ENCODE data around the gene NTN1. TPM values are rescaled to one million over a fixed set of nuclear protein-coding genes. Genes with fewer than 3 reads are reported as not detected.

Gene NTN1
- total RNA-seq, 2 donors from 2014 or later, result 17.0 to 40.4 TPM

GRCh38 chr17:9203771-9204425, 182.6 kb downstream of the NTN1 start:
- no peak overlapping the region for H3K4me3 Mint-ChIP-seq
- peaks cover 1% of the 10 kb centered on the region for H3K9me3 ChIP-seq (ENCODE audit: control insufficient read depth, low read length)
- H3K4me1 Mint-ChIP-seq, result peaks cover 19% of the 10 kb centered on the region
- 75 to 87% methylated on average over 3 of the region's 3 CpGs for WGBS, 2 experiments (ENCODE audit: insufficient coverage in 1 of 2, insufficient read length in 1 of 2)
- H3K27me3 Mint-ChIP-seq (ENCODE audit: insufficient read depth), result no peaks in the 10 kb centered on the region
- H3K27me3 ChIP-seq (ENCODE audit: control insufficient read depth, insufficient read depth, low read length, poor library complexity, severe bottlenecking), result no peaks in the 10 kb centered on the region
- no peak overlapping the region for H3K27ac ChIP-seq (ENCODE audit: low read depth, low read length)
- peaks cover 13% of the 10 kb centered on the region for H3K4me1 ChIP-seq (ENCODE audit: control insufficient read depth, insufficient read depth, low read length)
- peaks cover 27% of the 10 kb centered on the region for H3K36me3 Mint-ChIP-seq (ENCODE audit: low read depth)
- peaks cover 25% of the 10 kb centered on the region for H3K36me3 ChIP-seq (ENCODE audit: control insufficient read depth, insufficient read depth, low read length)
- no peak overlapping the region for H3K4me3 ChIP-seq (ENCODE audit: low read length)
- H3K9me3 Mint-ChIP-seq, result peaks cover under 1% of the 10 kb centered on the region
- no peak overlapping the region for H3K9ac ChIP-seq (ENCODE audit: extremely low read depth, low read length, poor library complexity, severe bottlenecking)
- no peak for TF ChIP-seq CTCF (conservative IDR thresholded peaks at IDR 0.05)
- no peak overlapping the region for H3K27ac Mint-ChIP-seq
- DNase-seq, result no peak

GRCh38 chr17:9204637-9205329, 183.5 kb downstream of the NTN1 start:
- Mint-ChIP-seq H3K27me3 (ENCODE audit: insufficient read depth) (no peaks in the 10 kb centered on the region), H3K36me3 (ENCODE audit: low read depth) (peaks cover 21% of the 10 kb centered on the region), H3K4me3 (no peak overlapping the region), H3K4me1 (peaks cover 19% of the 10 kb centered on the region), H3K9me3 (no peaks in the 10 kb centered on the region), H3K27ac (no peak overlapping the region)
- H3K4me3 ChIP-seq (ENCODE audit: low read length), result no peak overlapping the region
- H3K27ac ChIP-seq (ENCODE audit: low read depth, low read length), result no peak overlapping the region
- WGBS, 2 experiments (ENCODE audit: insufficient coverage in 1 of 2, insufficient read length in 1 of 2), result 86 to 93% methylated on average over 2 to 5 of the region's 5 CpGs
- H3K36me3 ChIP-seq (ENCODE audit: control insufficient read depth, insufficient read depth, low read length), result peaks cover 22% of the 10 kb centered on the region
- no peaks in the 10 kb centered on the region for H3K27me3 ChIP-seq (ENCODE audit: control insufficient read depth, insufficient read depth, low read length, poor library complexity, severe bottlenecking)
- TF ChIP-seq CTCF (conservative IDR thresholded peaks at IDR 0.05), result no peak
- H3K9ac ChIP-seq (ENCODE audit: extremely low read depth, low read length, poor library complexity, severe bottlenecking), result no peak overlapping the region
- H3K9me3 ChIP-seq (ENCODE audit: control insufficient read depth, low read length), result no peaks in the 10 kb centered on the region
- peaks cover 11% of the 10 kb centered on the region for H3K4me1 ChIP-seq (ENCODE audit: control insufficient read depth, insufficient read depth, low read length)
- DNase-seq, result no peak

GRCh38 chr17:9205520-9206409, 184.5 kb downstream of the NTN1 start:
- Histone ChIP-seq H3K27ac (ENCODE audit: low read depth, low read length) (peak overlapping the region; percentile 38), H3K4me3 (ENCODE audit: low read length) (no peak overlapping the region), H3K9me3 (ENCODE audit: control insufficient read depth, low read length) (no peaks in the 10 kb centered on the region), H3K9ac (ENCODE audit: extremely low read depth, low read length, poor library complexity, severe bottlenecking) (no peak overlapping the region), H3K36me3 (ENCODE audit: control insufficient read depth, insufficient read depth, low read length) (peaks cover 21% of the 10 kb centered on the region), H3K4me1 (ENCODE audit: control insufficient read depth, insufficient read depth, low read length) (peaks cover under 1% of the 10 kb centered on the region), H3K27me3 (ENCODE audit: control insufficient read depth, insufficient read depth, low read length, poor library complexity, severe bottlenecking) (no peaks in the 10 kb centered on the region)
- no peaks in the 10 kb centered on the region for H3K9me3 Mint-ChIP-seq
- no peak for DNase-seq
- peak overlapping the region; percentile 20 for H3K27ac Mint-ChIP-seq
- H3K36me3 Mint-ChIP-seq (ENCODE audit: low read depth), result peaks cover 25% of the 10 kb centered on the region
- no peak overlapping the region for H3K4me3 Mint-ChIP-seq
- H3K27me3 Mint-ChIP-seq (ENCODE audit: insufficient read depth), result no peaks in the 10 kb centered on the region
- H3K4me1 Mint-ChIP-seq, result peaks cover 11% of the 10 kb centered on the region
- TF ChIP-seq CTCF (conservative IDR thresholded peaks at IDR 0.05), result no peak
- 86 to 89% methylated on average over 10 to 14 of the region's 14 CpGs for WGBS, 2 experiments (ENCODE audit: insufficient coverage in 1 of 2, insufficient read length in 1 of 2)
